HCT116 (cell line): Measurements from ENCODE around the gene OR6C3. TPM values are rescaled to one million over a fixed set of nuclear protein-coding genes. Genes with fewer than 3 reads are reported as not detected.

Source experiments
- ATAC-seq: fragments of 200-7000 bp; cut with Tn5 transposase; 2 replicates; pipeline ENCODE4 v1.9.1; 2020; ENCODE audit warnings: mild to moderate bottlenecking, moderate library complexity
- BruUV-seq: library from RNA; stranded (reverse); fragments of 400-500 nt; replicated peaks from 2 replicates; lab custom pipeline; 2021; lab: Mats Ljungman, UMichigan
- CTCF ChIA-PET: fragments of 300-600 bp; sonication (Branson Sonifier 250); formaldehyde crosslinking; loops from one replicate; lab custom pipeline; 2021; ENCODE audit warnings: antibody characterized with exemption; lab: Charles Lee
- POLR2A ChIA-PET: fragments of 300-600, 350-600 bp; sonication (Branson Sonifier 250); formaldehyde crosslinking; loops from one replicate; lab custom pipeline; 2021; ENCODE audit warnings: antibody characterized with exemption; lab: Charles Lee
- RAD21 ChIA-PET, 2 experiments: fragments of 300-600 bp; sonication (Branson Sonifier 250); formaldehyde crosslinking; loops; one replicate each; lab custom pipeline; 2023; ENCODE audit warnings: low total read pairs in 2 of 2; ENCODE audit not compliant: uncharacterized antibody in 2 of 2, unreplicated experiment in 2 of 2, low non-redundant PET in 1 of 2; lab: Charles Lee
- DNase-seq: peaks from one replicate; pipeline ENCODE4 v3.0.0-alpha.2; 2010; ENCODE audit warnings: low read depth, low spot score
- H2AFZ ChIP-seq: fragments of 200-600 bp; shearing (Covaris generic), sonication (generic); 2 replicates; pipeline ENCODE4 v1.6.1; 2017; ENCODE audit warnings: low read depth, mixed run types, mixed read lengths, antibody characterized with exemption, low read length; ENCODE audit not compliant: poor library complexity, severe bottlenecking
- H3K27ac ChIP-seq: 2 replicates; pipeline ENCODE4 v1.5.1; 2012; ENCODE audit warnings: low read depth, low read length
- H3K27me3 ChIP-seq: fragments of 200-600 bp; sonication (generic); 2 replicates; pipeline ENCODE4 v1.6.1; 2016; ENCODE audit warnings: mixed run types, low read length, mixed read lengths; ENCODE audit not compliant: insufficient read depth
- H3K36me3 ChIP-seq, 2 experiments: fragments of 200-500 bp in 1 of 2; fragments of 200-600 bp in 1 of 2; sonication (Bioruptor generic) in 1 of 2; sonication (generic) in 1 of 2; 2 replicates each; pipeline versions ENCODE4 v1.5.1 to v1.6.1; 2014 to 2016; ENCODE audit warnings: low read length in 2 of 2, inconsistent platforms in 1 of 2, mixed read lengths in 1 of 2, mixed run types in 1 of 2; ENCODE audit not compliant: insufficient read depth in 2 of 2, control insufficient read depth in 1 of 2
- H3K4me1 ChIP-seq, 2 experiments: fragments of 200-600 bp in 1 of 2; sonication (generic) in 1 of 2; 2 replicates each; pipeline versions ENCODE4 v1.5.1 to v1.6.1; 2012 to 2017; ENCODE audit warnings: low read length in 2 of 2, inconsistent platforms in 1 of 2, mild to moderate bottlenecking in 1 of 2, mixed read lengths in 1 of 2, mixed run types in 1 of 2, moderate library complexity in 1 of 2; ENCODE audit not compliant: insufficient read depth in 2 of 2, control insufficient read depth in 1 of 2
- H3K4me2 ChIP-seq: fragments of 200-600 bp; sonication (generic); 2 replicates; pipeline ENCODE4 v1.6.1; 2017; ENCODE audit warnings: mixed run types, low read length, mixed read lengths
- H3K4me3 ChIP-seq, 2 experiments: fragments of 200-600 bp in 1 of 2; sonication (generic) in 1 of 2; replicated peaks in 1 of 2; 2 replicates each; pipeline ENCODE4 v1.5.1; 2011 to 2016; ENCODE audit warnings: low read length in 2 of 2, control low read depth in 1 of 2, low read depth in 1 of 2, mild to moderate bottlenecking in 1 of 2, mixed read lengths in 1 of 2, mixed run types in 1 of 2
- H3K79me2 ChIP-seq: fragments of 200-600 bp; sonication (generic); 2 replicates; pipeline ENCODE4 v1.6.1; 2017; ENCODE audit warnings: mild to moderate bottlenecking, mixed run types, low read length, moderate library complexity, mixed read lengths; ENCODE audit not compliant: insufficient read depth
- H3K9ac ChIP-seq: fragments of 200-600 bp; sonication (generic); 2 replicates; pipeline ENCODE4 v1.6.1; 2016; ENCODE audit warnings: low read length, mixed read lengths
- H3K9me2 ChIP-seq: fragments of 200-600 bp; sonication (generic), shearing (Covaris generic); 2 replicates; pipeline ENCODE4 v1.6.1; 2017; ENCODE audit warnings: mixed run types, mild to moderate bottlenecking, moderate library complexity; ENCODE audit not compliant: insufficient read depth
- H3K9me3 ChIP-seq, 2 experiments: fragments of 200-500 bp in 1 of 2; fragments of 200-600 bp in 1 of 2; sonication (Bioruptor generic) in 1 of 2; sonication (generic) in 1 of 2; 2 replicates each; pipeline ENCODE4 v1.6.1; 2014 to 2017; ENCODE audit warnings: low read length in 2 of 2, mixed read lengths in 2 of 2, inconsistent platforms in 1 of 2, low read depth in 1 of 2, mild to moderate bottlenecking in 1 of 2, mixed run types in 1 of 2, moderate library complexity in 1 of 2; ENCODE audit not compliant: control insufficient read depth in 1 of 2, insufficient read depth in 1 of 2
- H4K20me1 ChIP-seq: fragments of 200-600 bp; sonication (generic), shearing (Covaris generic); 2 replicates; pipeline ENCODE4 v1.6.1; 2017; ENCODE audit warnings: mixed run types, mild to moderate bottlenecking, moderate library complexity; ENCODE audit not compliant: insufficient read depth
- CBX3 ChIP-seq: IDR thresholded peaks from 2 replicates; pipeline ENCODE4 v1.6.1; 2012; ENCODE audit warnings: low read depth
- CEBPB ChIP-seq: IDR thresholded peaks from 2 replicates; pipeline ENCODE4 v1.6.1; 2012; ENCODE audit warnings: low read depth
- EGR1 ChIP-seq: IDR thresholded peaks from 2 replicates; pipeline ENCODE4 v1.6.1; 2012; ENCODE audit warnings: low read depth
- EZH2phosphoT487 ChIP-seq: fragments of 200-600 bp; IDR thresholded peaks from 2 replicates; pipeline ENCODE4 v1.6.1; 2018; ENCODE audit warnings: antibody characterized with exemption, borderline replicate concordance
- POLR2A ChIP-seq: IDR thresholded peaks from 2 replicates; pipeline ENCODE4 v1.7.0; 2011; ENCODE audit warnings: borderline replicate concordance; ENCODE audit not compliant: insufficient read depth, insufficient read length; ENCODE audit errors: extremely low read depth
- POLR2AphosphoS5 ChIP-seq: IDR thresholded peaks from 2 replicates; pipeline ENCODE4 v1.6.1; 2011; ENCODE audit warnings: mild to moderate bottlenecking, low read depth, low read length, moderate library complexity
- SIN3A ChIP-seq: IDR thresholded peaks from 2 replicates; pipeline ENCODE4 v1.6.1; 2012; ENCODE audit warnings: low read depth
- SP1 ChIP-seq: IDR thresholded peaks from 2 replicates; pipeline ENCODE4 v1.6.1; 2012; ENCODE audit warnings: low read depth
- SRF ChIP-seq: IDR thresholded peaks from 2 replicates; pipeline ENCODE4 v1.6.1; 2012; ENCODE audit warnings: low read depth
- TCF7L2 ChIP-seq: IDR thresholded peaks from 2 replicates; pipeline ENCODE4 v1.7.0; 2011; ENCODE audit warnings: borderline replicate concordance, inconsistent platforms; ENCODE audit not compliant: insufficient read depth, insufficient read length; ENCODE audit errors: extremely low read depth
- YY1 ChIP-seq: IDR thresholded peaks from 2 replicates; pipeline ENCODE4 v1.6.1; 2011; ENCODE audit warnings: low read length, low read depth, moderate library complexity, mild to moderate bottlenecking; ENCODE audit not compliant: insufficient replicate concordance; ENCODE audit errors: extremely low read depth
- ZFX ChIP-seq: fragments of 450-650 bp; IDR thresholded peaks from 2 replicates; pipeline ENCODE4 v1.6.1; 2017
- ZNF274 ChIP-seq: fragments of 200-500 bp; sonication (Bioruptor generic); IDR thresholded peaks from 2 replicates; pipeline ENCODE4 v1.6.1; 2014; ENCODE audit warnings: mild to moderate bottlenecking, low read depth, low read length, inconsistent platforms
- intact Hi-C: fragments of 100-400 bp; cut with micrococcal nuclease; formaldehyde crosslinking; loops from 2 replicates; pipeline ENCODE4 v1.10.0; 2022
- total RNA-seq: library from RNA; stranded (reverse); gene quantifications from one replicate; pipeline ENCODE4 v1.2.1, GENCODE V29; 2021; ENCODE audit not compliant: unreplicated experiment
- TF ChIP-seq, protein P1 (sequence below): IDR thresholded peaks from 2 replicates; pipeline ENCODE4 v1.6.1; 2012
- TF ChIP-seq, protein P2 (sequence below): IDR thresholded peaks from 2 replicates; pipeline ENCODE4 v1.6.1; 2012
- TF ChIP-seq, protein P3 (sequence below): IDR thresholded peaks from 2 replicates; pipeline ENCODE4 v1.6.1; 2012; ENCODE audit warnings: low read depth
- TF ChIP-seq, protein P4 (sequence below), 3 experiments: fragments of 200-600 bp in 1 of 3; sonication (generic) in 1 of 3; IDR thresholded peaks in 2 of 3; conservative IDR thresholded peaks in 1 of 3; 2 replicates each; pipeline ENCODE4 v1.5.1; 2012 to 2017; ENCODE audit warnings: low read depth in 2 of 3, low read length in 2 of 3, antibody characterized with exemption in 1 of 3, borderline replicate concordance in 1 of 3, control low read depth in 1 of 3, mild to moderate bottlenecking in 1 of 3, mixed read lengths in 1 of 3, mixed run types in 1 of 3, moderate library complexity in 1 of 3; ENCODE audit not compliant: insufficient read depth in 1 of 3

Gene OR6C3
- total RNA-seq, 1 experiment from 2014 or later: not detected

DNA sequence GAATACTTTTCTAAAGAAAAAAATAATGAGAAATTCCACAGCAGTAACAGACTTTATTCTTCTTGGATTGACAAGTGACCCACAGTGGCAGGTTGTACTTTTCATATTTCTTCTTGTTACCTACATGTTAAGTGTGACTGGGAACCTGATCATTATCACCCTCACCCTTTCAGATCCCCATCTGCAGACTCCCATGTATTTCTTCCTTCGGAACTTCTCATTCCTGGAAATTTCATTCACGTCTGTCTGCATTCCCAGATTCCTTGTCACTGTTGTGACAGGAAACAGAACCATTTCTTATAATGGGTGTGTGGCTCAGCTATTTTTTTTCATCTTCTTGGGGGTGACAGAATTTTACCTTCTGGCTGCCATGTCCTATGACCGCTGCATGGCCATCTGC, 34.5 kb downstream of the OR6C3 start:
- no peaks in the 10 kb centered on the region; the same call in 1 of the 2 replicates for H4K20me1 ChIP-seq
- ChIA-PET POLR2A (no interaction called here), CTCF (no interaction called here)
- H3K79me2 ChIP-seq: no peaks in the 10 kb centered on the region
- H3K4me1 ChIP-seq: no peaks in the 10 kb centered on the region
- no peak for ATAC-seq
- intact Hi-C loops: no loop called here
- H3K36me3 ChIP-seq: no peaks in the 10 kb centered on the region
- H3K27me3 ChIP-seq: peaks cover 18% of the 10 kb centered on the region
- TF ChIP-seq EGR1 (no peak), SRF (no peak), TCF7L2 (no peak)
- TF ChIP-seq, all 23 proteins: peak for 0
- Histone ChIP-seq H2AFZ (no peak overlapping the region), H3K27ac (no peak overlapping the region), H3K9me3 (no peaks in the 10 kb centered on the region), H3K9me2 (no peaks in the 10 kb centered on the region), H3K4me2 (no peak overlapping the region), H3K9ac (no peak overlapping the region), H3K4me3 (no peak overlapping the region)
- no TSS peak for BruUV-seq
- RAD21 ChIA-PET: no interaction called here
- no peak for DNase-seq

DNA sequence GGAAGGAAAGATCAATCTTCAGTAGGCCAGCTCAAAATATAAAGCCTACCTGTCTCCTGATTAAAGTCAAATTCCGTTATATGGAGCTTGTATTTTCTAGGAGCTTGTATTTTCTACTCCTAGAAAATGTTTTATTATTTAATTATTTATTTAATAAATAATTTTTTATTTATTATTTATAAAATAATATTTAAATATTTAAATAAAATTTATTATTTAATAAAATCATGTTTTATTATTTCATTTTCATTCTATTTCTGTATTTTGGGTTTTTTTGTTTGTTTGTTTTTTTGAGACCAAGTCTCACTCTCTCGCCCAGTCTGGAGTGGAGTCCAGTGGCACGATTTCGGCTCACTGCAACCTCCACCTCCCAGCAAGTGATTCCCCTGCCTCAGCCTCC, 42.0 kb downstream of the OR6C3 start:
- ChIA-PET CTCF (no interaction called here), POLR2A (no interaction called here), RAD21 (no interaction called here)
- Histone ChIP-seq H3K27me3 (peaks cover 7% of the 10 kb centered on the region; the same call in 1 of the 2 replicates), H3K9me3 (no peaks in the 10 kb centered on the region), H3K36me3 (no peaks in the 10 kb centered on the region), H3K4me2 (no peak overlapping the region), H3K4me3 (no peak overlapping the region), H3K79me2 (no peaks in the 10 kb centered on the region), H2AFZ (no peak overlapping the region), H3K27ac (no peak overlapping the region), H3K9ac (no peak overlapping the region), H3K4me1 (no peaks in the 10 kb centered on the region), H3K9me2 (no peaks in the 10 kb centered on the region), H4K20me1 (no peaks in the 10 kb centered on the region; the same call in 1 of the 2 replicates)
- BruUV-seq: no TSS peak
- DNase-seq (no peak), ATAC-seq (no peak)
- intact Hi-C loops: no loop called here
- TF ChIP-seq EGR1 (no peak), CEBPB (no peak), POLR2A (no peak), ZNF274 (no peak), CBX3 (no peak), ZFX (no peak), EZH2phosphoT487 (no peak), POLR2AphosphoS5 (no peak), SIN3A (no peak), YY1 (no peak), SP1 (no peak)
- TF ChIP-seq, protein P1, sequence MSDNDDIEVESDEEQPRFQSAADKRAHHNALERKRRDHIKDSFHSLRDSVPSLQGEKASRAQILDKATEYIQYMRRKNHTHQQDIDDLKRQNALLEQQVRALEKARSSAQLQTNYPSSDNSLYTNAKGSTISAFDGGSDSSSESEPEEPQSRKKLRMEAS: no peak
- TF ChIP-seq, protein P2, sequence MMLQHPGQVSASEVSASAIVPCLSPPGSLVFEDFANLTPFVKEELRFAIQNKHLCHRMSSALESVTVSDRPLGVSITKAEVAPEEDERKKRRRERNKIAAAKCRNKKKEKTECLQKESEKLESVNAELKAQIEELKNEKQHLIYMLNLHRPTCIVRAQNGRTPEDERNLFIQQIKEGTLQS: no peak
- TF ChIP-seq, protein P3, sequence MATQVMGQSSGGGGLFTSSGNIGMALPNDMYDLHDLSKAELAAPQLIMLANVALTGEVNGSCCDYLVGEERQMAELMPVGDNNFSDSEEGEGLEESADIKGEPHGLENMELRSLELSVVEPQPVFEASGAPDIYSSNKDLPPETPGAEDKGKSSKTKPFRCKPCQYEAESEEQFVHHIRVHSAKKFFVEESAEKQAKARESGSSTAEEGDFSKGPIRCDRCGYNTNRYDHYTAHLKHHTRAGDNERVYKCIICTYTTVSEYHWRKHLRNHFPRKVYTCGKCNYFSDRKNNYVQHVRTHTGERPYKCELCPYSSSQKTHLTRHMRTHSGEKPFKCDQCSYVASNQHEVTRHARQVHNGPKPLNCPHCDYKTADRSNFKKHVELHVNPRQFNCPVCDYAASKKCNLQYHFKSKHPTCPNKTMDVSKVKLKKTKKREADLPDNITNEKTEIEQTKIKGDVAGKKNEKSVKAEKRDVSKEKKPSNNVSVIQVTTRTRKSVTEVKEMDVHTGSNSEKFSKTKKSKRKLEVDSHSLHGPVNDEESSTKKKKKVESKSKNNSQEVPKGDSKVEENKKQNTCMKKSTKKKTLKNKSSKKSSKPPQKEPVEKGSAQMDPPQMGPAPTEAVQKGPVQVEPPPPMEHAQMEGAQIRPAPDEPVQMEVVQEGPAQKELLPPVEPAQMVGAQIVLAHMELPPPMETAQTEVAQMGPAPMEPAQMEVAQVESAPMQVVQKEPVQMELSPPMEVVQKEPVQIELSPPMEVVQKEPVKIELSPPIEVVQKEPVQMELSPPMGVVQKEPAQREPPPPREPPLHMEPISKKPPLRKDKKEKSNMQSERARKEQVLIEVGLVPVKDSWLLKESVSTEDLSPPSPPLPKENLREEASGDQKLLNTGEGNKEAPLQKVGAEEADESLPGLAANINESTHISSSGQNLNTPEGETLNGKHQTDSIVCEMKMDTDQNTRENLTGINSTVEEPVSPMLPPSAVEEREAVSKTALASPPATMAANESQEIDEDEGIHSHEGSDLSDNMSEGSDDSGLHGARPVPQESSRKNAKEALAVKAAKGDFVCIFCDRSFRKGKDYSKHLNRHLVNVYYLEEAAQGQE: no peak
- TF ChIP-seq, protein P4, sequence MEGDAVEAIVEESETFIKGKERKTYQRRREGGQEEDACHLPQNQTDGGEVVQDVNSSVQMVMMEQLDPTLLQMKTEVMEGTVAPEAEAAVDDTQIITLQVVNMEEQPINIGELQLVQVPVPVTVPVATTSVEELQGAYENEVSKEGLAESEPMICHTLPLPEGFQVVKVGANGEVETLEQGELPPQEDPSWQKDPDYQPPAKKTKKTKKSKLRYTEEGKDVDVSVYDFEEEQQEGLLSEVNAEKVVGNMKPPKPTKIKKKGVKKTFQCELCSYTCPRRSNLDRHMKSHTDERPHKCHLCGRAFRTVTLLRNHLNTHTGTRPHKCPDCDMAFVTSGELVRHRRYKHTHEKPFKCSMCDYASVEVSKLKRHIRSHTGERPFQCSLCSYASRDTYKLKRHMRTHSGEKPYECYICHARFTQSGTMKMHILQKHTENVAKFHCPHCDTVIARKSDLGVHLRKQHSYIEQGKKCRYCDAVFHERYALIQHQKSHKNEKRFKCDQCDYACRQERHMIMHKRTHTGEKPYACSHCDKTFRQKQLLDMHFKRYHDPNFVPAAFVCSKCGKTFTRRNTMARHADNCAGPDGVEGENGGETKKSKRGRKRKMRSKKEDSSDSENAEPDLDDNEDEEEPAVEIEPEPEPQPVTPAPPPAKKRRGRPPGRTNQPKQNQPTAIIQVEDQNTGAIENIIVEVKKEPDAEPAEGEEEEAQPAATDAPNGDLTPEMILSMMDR (IDR thresholded peaks at IDR 0.05 in 2 of 3, conservative IDR thresholded peaks at IDR 0.05 in 1 of 3; ENCODE audit: borderline replicate concordance in 1 of 3, insufficient read depth in 1 of 3, low read depth in 2 of 3, low read length in 2 of 3): no peak
